Ishikawa (cell line): ENCODE measurements around the gene ARMH3.

ENCODE experiments used
- CEBPB ChIP-seq: IDR thresholded peaks from 2 replicates; pipeline ENCODE4 v1.6.1; 2012
- CREB1 ChIP-seq: IDR thresholded peaks from 2 replicates; pipeline ENCODE4 v1.6.1; 2012; ENCODE audit warnings: low read depth
- EGR1 ChIP-seq: IDR thresholded peaks from 2 replicates; pipeline ENCODE4 v1.6.1; 2012
- EP300 ChIP-seq: IDR thresholded peaks from 2 replicates; pipeline ENCODE4 v1.6.1; 2012; ENCODE audit warnings: borderline replicate concordance
- FOXM1 ChIP-seq: IDR thresholded peaks from 2 replicates; pipeline ENCODE4 v1.6.1; 2012; ENCODE audit warnings: low read depth, borderline replicate concordance
- NFIC ChIP-seq: IDR thresholded peaks from 2 replicates; pipeline ENCODE4 v1.6.1; 2012
- RAD21 ChIP-seq: IDR thresholded peaks from 2 replicates; pipeline ENCODE4 v1.6.1; 2012; ENCODE audit warnings: low read depth
- TAF1 ChIP-seq: IDR thresholded peaks from 2 replicates; pipeline ENCODE4 v1.6.1; 2012; ENCODE audit warnings: low read depth, mild to moderate bottlenecking
- TCF12 ChIP-seq: IDR thresholded peaks from 2 replicates; pipeline ENCODE4 v1.6.1; 2012; ENCODE audit warnings: low read depth
- TEAD4 ChIP-seq: IDR thresholded peaks from 2 replicates; pipeline ENCODE4 v1.6.1; 2012
- YY1 ChIP-seq: IDR thresholded peaks from 2 replicates; pipeline ENCODE4 v1.6.1; 2012; ENCODE audit warnings: low read depth
- ZBTB7A ChIP-seq: IDR thresholded peaks from 2 replicates; pipeline ENCODE4 v1.6.1; 2012; ENCODE audit warnings: low read depth
- TF ChIP-seq, protein P1 (sequence below): IDR thresholded peaks from 2 replicates; pipeline ENCODE4 v1.6.1; 2012; ENCODE audit warnings: low read depth, mild to moderate bottlenecking
- TF ChIP-seq, protein P2 (sequence below): IDR thresholded peaks from 2 replicates; pipeline ENCODE4 v1.6.1; 2012
- TF ChIP-seq, protein P3 (sequence below): IDR thresholded peaks from 2 replicates; pipeline ENCODE4 v1.6.1; 2012

The ARMH3 gene

DNA sequence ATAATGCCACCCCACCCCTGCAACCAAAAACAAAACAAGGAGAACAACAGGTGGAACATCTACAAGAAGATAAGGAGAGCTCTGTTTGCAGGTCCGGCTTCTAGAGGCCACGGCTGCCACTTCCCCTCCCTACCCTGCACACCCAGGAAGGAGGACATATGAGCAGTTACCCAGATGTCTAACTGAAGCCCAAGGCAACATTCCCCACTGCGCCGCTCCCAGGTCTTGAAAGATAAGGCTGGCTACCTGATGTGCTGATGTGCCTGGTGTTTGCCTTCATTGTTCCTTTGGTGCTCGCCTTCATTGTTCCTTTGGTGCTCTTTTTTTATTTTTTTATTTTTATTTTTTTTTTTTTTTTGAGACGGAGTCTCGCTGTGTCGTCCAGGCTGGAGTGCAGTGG, 30.2 kb upstream of the ARMH3 start:
- TF ChIP-seq CREB1 = no peak

DNA sequence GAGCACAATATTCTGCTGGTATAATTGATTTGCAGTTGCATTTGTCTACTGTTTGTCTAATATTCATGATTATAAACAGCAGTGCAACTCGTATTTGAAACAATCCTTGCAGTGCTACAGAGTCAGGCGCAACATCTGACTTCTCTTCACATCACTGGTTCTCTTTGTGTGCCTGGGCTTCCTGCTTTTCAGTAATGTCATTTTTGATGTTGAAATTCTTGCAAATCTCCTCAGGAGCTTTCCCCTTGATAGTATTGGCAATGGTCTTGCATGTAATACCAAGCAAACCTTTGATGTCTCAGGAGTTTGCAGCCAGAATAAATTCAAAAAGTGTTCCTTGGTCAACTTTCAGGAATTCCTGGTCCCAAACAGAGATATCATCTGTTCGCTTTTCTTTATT, 29.4 kb upstream of the ARMH3 start:
- TF ChIP-seq CREB1 = no peak

DNA sequence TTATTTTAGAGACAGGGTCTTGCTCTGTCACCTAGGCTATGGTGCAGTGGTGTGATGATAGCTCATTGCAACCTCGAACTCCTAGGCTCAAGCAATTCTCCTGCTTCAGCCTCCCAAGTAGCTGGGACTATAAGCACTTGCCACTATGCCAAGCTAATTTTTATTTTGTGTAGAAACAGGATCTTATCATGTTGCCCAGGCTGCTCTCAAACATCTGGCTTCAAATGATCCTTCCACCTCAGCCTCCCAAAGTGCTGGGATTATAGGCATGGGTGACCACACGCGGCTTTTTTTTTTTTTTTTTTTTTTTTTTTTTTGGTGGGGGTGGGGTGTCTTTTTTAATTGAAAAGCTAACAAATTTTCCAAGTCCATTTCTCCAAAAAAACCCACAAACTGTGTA, 27.6 kb upstream of the ARMH3 start:
- TF ChIP-seq CEBPB (no peak), TCF12 (no peak), ZBTB7A (no peak), NFIC (no peak), CREB1 (no peak)
- TF ChIP-seq, protein P1, sequence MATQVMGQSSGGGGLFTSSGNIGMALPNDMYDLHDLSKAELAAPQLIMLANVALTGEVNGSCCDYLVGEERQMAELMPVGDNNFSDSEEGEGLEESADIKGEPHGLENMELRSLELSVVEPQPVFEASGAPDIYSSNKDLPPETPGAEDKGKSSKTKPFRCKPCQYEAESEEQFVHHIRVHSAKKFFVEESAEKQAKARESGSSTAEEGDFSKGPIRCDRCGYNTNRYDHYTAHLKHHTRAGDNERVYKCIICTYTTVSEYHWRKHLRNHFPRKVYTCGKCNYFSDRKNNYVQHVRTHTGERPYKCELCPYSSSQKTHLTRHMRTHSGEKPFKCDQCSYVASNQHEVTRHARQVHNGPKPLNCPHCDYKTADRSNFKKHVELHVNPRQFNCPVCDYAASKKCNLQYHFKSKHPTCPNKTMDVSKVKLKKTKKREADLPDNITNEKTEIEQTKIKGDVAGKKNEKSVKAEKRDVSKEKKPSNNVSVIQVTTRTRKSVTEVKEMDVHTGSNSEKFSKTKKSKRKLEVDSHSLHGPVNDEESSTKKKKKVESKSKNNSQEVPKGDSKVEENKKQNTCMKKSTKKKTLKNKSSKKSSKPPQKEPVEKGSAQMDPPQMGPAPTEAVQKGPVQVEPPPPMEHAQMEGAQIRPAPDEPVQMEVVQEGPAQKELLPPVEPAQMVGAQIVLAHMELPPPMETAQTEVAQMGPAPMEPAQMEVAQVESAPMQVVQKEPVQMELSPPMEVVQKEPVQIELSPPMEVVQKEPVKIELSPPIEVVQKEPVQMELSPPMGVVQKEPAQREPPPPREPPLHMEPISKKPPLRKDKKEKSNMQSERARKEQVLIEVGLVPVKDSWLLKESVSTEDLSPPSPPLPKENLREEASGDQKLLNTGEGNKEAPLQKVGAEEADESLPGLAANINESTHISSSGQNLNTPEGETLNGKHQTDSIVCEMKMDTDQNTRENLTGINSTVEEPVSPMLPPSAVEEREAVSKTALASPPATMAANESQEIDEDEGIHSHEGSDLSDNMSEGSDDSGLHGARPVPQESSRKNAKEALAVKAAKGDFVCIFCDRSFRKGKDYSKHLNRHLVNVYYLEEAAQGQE = no peak
- TF ChIP-seq, protein P2, sequence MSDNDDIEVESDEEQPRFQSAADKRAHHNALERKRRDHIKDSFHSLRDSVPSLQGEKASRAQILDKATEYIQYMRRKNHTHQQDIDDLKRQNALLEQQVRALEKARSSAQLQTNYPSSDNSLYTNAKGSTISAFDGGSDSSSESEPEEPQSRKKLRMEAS = no peak

DNA sequence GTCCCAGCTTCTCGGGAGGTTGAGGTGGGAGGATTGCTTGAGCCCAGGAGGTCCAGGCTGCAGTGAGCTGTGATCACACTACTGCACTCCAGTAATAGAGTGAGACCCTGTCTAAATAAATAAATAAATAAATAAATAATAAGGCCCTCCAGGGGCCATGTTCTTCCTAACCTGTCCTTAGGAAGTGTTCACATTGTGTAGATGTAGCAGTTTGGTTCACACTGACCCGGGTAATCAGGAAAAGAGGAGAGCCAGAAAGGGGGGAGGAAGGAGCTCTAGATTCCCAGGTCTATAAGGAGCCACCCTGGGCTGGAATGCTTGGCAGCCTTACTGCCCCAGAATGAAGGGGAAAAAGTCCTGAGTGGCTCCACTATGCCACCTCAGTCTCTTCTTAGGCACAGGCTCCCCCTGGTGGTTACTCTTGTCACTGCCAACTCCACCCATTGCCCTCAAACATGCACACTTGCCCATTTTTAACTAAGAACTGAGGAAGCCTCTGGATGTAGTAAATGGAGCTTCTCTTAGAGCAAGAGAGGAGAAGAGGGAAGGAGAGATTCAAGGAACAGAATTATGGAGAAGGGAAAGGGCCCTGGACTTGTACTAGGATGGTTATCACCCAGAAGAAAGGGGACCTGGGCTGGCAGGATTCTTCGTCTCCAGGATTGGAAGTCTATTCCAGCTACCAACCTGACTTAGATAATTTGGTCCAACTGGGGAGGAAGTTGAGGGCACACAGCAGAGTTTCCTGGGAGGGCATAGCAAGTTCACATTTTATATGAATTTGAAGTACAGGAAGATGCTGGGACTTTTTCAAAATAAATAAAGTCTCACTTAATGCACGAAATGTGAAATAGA, 16.9 kb upstream of the ARMH3 start:
- TF ChIP-seq TAF1 = no peak
- no peak for TF ChIP-seq EGR1
- TF ChIP-seq CEBPB = no peak
- TF ChIP-seq, protein P2 = no peak
- no peak for TF ChIP-seq FOXM1
- TF ChIP-seq RAD21 = peak; percentile 95
- TF ChIP-seq YY1 = no peak
- TF ChIP-seq NFIC = no peak
- TF ChIP-seq TEAD4 = peak; percentile 52; the same call in 1 of the 2 replicates
- TF ChIP-seq TCF12 = no peak
- TF ChIP-seq, protein P3, sequence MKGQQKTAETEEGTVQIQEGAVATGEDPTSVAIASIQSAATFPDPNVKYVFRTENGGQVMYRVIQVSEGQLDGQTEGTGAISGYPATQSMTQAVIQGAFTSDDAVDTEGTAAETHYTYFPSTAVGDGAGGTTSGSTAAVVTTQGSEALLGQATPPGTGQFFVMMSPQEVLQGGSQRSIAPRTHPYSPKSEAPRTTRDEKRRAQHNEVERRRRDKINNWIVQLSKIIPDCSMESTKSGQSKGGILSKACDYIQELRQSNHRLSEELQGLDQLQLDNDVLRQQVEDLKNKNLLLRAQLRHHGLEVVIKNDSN = no peak
- no peak for TF ChIP-seq EP300

DNA sequence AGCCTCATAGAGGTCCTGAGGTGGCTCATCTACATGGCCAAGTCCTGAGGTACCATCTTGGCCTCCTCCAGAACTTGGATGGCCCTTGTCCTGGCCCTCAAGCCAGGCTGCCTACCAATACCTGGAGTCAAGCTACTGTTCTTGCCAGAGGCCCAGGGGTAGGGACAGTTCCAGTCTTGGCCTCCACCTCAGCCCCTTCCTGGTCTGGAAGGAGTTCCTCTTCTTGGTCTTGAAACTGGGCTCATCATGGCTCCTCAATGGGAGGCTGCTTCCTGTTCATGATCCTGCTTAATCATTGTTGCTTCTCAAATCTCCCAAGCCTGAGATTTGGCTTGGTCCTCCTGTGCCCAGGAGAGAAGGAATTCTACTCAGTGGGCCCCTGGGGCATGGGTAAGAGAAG, 13.1 kb upstream of the ARMH3 start:
- no peak for TF ChIP-seq NFIC
- TF ChIP-seq FOXM1 = no peak
- TF ChIP-seq, protein P3 = no peak
- TF ChIP-seq, protein P2 = no peak
- no peak for TF ChIP-seq CREB1
- TF ChIP-seq TCF12 = no peak
- TF ChIP-seq, protein P1 = no peak
- TF ChIP-seq TAF1 = no peak
- TF ChIP-seq EP300 = no peak

DNA sequence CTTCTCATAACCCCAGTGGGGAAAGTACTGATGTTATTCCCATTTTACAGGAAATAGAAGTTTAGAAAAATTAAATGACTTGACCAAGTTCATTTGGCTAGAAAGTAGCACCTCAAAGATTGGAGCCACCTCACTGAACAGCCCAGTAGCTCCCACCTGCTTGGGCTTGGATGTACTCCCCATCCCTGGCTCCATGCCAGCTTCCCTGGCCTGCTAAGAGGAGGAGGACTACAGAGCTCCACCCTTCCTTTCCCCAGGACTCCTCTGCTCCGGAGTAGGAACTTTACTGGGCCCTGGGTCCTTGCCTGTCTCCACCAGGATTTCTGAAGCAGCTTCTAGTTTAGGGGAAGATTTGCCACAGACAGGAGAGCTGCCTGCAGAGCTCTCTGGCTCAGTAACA, 12.2 kb upstream of the ARMH3 start:
- TF ChIP-seq, protein P1 = no peak
- TF ChIP-seq NFIC = peak; percentile 80
